Activated CD4-positive, alpha-beta T cell treated with anti-CD3 and anti-CD28 coated beads for 24 hours (primary cell): ENCODE measurements around the gene FAM53B.

ENCODE experiments used
- DNase-seq, 2 donors: peaks; one replicate each; pipeline ENCODE4 v3.0.0-alpha.2; 2020; ENCODE audit warnings: low read depth in 2 of 2

Gene FAM53B

GRCh38 chr10:124742413-124743190, 1.6 kb downstream of the FAM53B start:
- no peak for DNase-seq

GRCh38 chr10:124741922-124742412, 2.2 kb downstream of the FAM53B start:
- DNase-seq: no peak

GRCh38 chr10:124741281-124741921, 2.8 kb downstream of the FAM53B start:
- peak; percentile 67 to 73 for DNase-seq

DNA sequence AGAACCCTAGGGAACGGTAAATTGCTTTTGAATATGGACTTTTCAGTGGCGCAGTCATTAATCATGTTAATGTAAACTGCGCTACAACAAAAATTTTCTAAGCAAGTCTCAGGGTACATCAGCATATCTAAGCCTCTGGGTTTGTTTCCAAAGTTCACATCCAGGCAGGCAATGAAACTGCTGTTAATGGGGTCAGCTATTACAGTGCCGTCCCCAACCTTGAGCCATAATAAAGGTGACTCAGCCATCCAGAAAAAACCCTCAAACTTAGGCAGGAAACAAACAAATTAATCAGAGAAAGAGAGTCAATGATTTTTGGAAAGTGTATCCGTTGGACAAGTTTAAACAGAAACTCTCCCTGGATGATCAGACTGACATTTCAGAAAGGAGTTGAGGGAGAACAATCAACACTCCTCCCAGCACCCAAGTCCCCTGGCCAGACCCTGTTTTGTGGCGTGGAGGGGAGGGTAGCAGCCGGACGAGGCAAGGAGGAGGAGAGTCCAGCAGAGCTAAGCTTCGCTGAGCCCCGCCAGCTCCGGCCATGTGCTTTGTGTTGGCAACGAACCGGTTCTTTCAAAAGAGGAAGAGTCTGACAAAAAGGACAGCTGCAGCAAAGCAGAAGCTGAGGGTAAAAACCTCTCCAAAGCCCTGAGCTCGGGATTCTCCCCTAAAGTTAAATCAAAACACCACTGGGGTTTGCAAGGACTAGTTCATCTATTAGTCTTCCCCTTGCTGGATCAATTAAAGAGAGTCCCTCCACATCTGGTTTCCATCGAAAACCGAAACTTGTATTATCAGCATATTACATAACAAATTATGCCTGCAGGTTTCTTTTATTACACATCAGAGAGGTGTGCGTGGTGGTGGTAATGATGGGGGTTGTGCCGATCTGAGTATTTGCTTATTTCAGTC, 3.6 kb downstream of the FAM53B start:
- DNase-seq: no peak

GRCh38 chr10:124739986-124740368, 4.2 kb downstream of the FAM53B start:
- DNase-seq: no peak

GRCh38 chr10:124739119-124739921, 4.9 kb downstream of the FAM53B start:
- DNase-seq: no peak

- no peak for DNase-seq
These were observed 5.7 kb downstream of the FAM53B start for GRCh38 chr10:124738441-124738840.

DNA sequence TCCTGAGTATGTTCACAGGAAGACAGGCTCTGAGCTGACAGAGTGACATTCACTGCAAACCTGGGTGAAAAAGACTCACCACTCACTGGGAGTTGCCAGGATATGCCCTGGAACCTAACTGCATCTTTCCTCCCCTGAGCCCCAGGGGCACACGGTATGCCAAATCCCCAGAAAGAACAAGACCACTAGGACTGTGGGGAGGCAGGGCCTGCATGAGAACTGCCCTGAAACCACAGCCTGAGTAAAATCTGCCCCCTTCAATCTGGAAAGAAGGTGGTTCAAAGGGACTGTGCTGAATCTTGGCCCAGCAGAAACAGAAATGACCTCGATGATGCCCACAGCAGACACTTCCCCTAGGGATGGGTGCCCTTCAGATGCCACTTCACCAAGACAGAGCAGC, 6.5 kb downstream of the FAM53B start:
- DNase-seq: no peak

GRCh38 chr10:124737221-124737620, 7.0 kb downstream of the FAM53B start:
- no peak for DNase-seq

- DNase-seq: no peak
These were observed 7.6 kb downstream of the FAM53B start for GRCh38 chr10:124736491-124737136.

GRCh38 chr10:124735491-124736286, 8.5 kb downstream of the FAM53B start:
- no peak for DNase-seq

- no peak for DNase-seq
These were observed 9.6 kb downstream of the FAM53B start for GRCh38 chr10:124734311-124735166.

DNA sequence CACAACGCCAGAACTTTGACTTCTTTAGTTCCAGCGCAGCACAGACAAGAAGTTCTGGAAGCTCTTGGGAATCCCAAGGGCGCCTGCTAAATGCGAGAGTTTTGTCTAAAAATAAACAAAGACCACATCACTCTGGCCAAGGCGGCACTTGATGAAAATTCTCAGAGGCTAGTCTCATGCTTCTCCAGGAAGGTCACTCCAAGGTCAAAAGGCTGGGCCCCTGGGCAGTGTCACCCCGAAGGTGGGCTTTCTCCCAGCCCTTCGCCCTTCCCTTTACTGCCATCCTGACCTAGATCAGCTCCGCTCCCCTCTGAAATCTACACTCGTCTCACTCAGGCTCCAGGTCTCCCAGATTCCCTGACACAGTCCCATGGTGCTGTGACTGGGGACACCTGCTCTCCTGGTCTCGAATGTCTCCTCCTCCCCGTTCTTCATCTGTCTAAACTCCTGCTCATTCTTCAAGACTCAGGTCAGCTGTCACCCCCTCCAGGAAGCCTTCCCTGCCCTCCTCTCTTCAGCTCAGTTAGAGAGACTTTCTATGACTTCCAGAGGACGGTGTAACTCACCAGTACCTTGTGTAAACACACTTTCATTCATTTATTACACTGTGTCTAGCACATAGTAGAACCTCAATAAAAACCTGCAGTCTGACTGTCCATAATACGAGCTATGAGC, 10.5 kb downstream of the FAM53B start:
- DNase-seq: no peak

GRCh38 chr10:124732931-124733570, 11.1 kb downstream of the FAM53B start:
- peak in 1 of 2 donors; percentile 52 for DNase-seq

DNA sequence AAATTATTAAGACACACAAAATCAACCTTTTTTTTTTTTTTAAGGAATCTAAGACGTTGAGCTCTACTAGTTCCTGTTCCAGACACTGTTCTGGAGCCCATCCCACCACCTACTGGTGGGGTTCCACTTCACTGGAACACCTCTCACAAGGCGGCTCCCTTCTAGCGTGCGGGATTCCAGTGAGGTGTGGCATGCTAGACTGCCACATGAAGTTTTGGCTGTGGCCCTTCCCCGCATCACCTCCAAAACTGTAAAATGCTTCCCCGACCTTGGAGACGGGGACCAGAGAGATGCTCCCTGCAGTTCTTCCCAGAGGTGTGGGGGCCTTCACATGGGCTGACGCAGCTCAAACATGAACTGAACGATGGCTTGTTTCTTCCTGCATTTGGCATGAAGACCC, 12.6 kb downstream of the FAM53B start:
- DNase-seq: no peak

DNA sequence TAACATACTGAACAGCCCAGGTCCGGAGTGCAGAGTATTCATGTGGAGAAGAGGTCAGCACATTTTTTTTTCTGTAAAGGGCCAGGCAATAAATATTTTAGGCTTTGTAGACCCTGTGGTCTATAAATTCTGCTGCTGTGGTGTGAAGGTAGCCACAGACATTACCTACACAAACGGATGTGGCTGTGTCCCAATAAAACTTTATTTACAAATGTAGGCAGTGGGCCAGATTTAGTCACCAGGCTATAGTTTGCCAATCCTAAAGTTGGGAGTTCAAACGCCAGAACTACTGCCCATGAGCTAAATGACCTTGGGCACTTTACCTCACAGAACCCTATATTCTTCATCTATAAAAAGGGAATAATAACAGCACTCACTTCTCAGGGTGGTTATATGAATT, 13.4 kb downstream of the FAM53B start:
- no peak for DNase-seq

GRCh38 chr10:124728830-124729661, 15.1 kb downstream of the FAM53B start:
- DNase-seq: no peak
